ENCODE results near the gene RGL1.

DNA sequence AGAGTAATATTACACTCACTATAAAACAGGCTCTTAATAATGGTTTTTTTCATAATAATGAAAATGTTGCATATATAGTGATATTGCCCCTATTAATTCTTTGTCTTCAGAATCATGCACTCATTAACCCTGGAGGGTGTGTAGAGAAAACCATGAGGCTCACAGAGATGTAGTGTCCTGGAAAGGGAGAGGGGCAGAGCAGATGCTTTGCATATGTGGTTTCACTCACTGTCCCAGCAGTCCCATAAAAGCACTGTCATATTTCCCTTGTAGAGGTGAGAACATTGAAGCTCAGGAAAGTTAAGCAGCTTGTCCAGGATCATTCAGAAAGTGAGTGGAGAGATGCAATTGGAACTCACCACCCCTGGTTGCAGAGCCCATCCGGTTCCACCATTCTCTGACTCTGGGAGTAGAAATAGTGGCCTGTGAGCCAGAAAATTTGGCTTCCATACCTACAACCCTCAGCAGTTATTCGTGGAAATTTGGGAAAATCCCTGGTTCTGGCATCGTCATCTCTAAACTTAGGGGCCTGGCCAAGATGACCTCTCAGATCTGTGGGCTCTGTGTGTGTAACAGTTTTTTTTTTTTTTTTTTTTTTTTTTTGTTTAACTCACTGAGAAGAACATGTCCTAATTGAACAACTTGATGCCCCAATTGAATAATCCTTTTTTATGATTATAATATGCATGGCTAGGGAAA is 86.4 kb downstream of the RGL1 start:
- TF ChIP-seq EZH2 (IDR thresholded peaks at IDR 0.05) (no peak), POLR2A (IDR thresholded peaks at IDR 0.05; ENCODE audit: borderline replicate concordance, extremely low read depth, insufficient read depth, insufficient read length) (no peak), POLR2AphosphoS5 (IDR thresholded peaks at IDR 0.05; ENCODE audit: low read depth, low read length) (no peak), EZH2phosphoT487 (IDR thresholded peaks at IDR 0.05; ENCODE audit: borderline replicate concordance) (no peak), TCF7L2 (IDR thresholded peaks at IDR 0.05; ENCODE audit: borderline replicate concordance, extremely low read depth, insufficient read depth, insufficient read length) (no peak), YY1 (IDR thresholded peaks at IDR 0.05; ENCODE audit: extremely low read depth, insufficient replicate concordance, low read depth, low read length) (no peak), SP1 (IDR thresholded peaks at IDR 0.05; ENCODE audit: low read depth) (no peak), SIN3A (IDR thresholded peaks at IDR 0.05; ENCODE audit: low read depth) (no peak)
- TF ChIP-seq, protein P1, sequence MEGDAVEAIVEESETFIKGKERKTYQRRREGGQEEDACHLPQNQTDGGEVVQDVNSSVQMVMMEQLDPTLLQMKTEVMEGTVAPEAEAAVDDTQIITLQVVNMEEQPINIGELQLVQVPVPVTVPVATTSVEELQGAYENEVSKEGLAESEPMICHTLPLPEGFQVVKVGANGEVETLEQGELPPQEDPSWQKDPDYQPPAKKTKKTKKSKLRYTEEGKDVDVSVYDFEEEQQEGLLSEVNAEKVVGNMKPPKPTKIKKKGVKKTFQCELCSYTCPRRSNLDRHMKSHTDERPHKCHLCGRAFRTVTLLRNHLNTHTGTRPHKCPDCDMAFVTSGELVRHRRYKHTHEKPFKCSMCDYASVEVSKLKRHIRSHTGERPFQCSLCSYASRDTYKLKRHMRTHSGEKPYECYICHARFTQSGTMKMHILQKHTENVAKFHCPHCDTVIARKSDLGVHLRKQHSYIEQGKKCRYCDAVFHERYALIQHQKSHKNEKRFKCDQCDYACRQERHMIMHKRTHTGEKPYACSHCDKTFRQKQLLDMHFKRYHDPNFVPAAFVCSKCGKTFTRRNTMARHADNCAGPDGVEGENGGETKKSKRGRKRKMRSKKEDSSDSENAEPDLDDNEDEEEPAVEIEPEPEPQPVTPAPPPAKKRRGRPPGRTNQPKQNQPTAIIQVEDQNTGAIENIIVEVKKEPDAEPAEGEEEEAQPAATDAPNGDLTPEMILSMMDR (IDR thresholded peaks at IDR 0.05 in 2 of 3, conservative IDR thresholded peaks at IDR 0.05 in 1 of 3; ENCODE audit: borderline replicate concordance in 1 of 3, insufficient read depth in 1 of 3, low read depth in 2 of 3, low read length in 2 of 3): no peak
- TF ChIP-seq, protein P2, sequence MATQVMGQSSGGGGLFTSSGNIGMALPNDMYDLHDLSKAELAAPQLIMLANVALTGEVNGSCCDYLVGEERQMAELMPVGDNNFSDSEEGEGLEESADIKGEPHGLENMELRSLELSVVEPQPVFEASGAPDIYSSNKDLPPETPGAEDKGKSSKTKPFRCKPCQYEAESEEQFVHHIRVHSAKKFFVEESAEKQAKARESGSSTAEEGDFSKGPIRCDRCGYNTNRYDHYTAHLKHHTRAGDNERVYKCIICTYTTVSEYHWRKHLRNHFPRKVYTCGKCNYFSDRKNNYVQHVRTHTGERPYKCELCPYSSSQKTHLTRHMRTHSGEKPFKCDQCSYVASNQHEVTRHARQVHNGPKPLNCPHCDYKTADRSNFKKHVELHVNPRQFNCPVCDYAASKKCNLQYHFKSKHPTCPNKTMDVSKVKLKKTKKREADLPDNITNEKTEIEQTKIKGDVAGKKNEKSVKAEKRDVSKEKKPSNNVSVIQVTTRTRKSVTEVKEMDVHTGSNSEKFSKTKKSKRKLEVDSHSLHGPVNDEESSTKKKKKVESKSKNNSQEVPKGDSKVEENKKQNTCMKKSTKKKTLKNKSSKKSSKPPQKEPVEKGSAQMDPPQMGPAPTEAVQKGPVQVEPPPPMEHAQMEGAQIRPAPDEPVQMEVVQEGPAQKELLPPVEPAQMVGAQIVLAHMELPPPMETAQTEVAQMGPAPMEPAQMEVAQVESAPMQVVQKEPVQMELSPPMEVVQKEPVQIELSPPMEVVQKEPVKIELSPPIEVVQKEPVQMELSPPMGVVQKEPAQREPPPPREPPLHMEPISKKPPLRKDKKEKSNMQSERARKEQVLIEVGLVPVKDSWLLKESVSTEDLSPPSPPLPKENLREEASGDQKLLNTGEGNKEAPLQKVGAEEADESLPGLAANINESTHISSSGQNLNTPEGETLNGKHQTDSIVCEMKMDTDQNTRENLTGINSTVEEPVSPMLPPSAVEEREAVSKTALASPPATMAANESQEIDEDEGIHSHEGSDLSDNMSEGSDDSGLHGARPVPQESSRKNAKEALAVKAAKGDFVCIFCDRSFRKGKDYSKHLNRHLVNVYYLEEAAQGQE (IDR thresholded peaks at IDR 0.05; ENCODE audit: low read depth): no peak
